HG02885 (cell line): Measurements from ENCODE around the gene GAS6.
A peak's percentile ranks its signal among the peaks of the same experiment; 100 is the strongest.
"Not testable (repeated sequence)": the region's sequence is repeated elsewhere in the genome, so short reads cannot be mapped to it uniquely, and the experiment has no call there.

Experiments used
- ATAC-seq: cut with Tn5 transposase; IDR thresholded peaks from one replicate; pipeline ENCODE4 v1.9.1; 2021; ENCODE audit warnings: mild to moderate bottlenecking; ENCODE audit not compliant: unreplicated experiment, poor library complexity

GAS6 gene

GRCh38 chr13:113863524-113864272 lies at the start of gene GAS6:
GAS6 (minus strand) TSS chr13:113864076; CDS start chr13:113863920, 156 bp downstream.
- peak; percentile 34 for ATAC-seq

DNA sequence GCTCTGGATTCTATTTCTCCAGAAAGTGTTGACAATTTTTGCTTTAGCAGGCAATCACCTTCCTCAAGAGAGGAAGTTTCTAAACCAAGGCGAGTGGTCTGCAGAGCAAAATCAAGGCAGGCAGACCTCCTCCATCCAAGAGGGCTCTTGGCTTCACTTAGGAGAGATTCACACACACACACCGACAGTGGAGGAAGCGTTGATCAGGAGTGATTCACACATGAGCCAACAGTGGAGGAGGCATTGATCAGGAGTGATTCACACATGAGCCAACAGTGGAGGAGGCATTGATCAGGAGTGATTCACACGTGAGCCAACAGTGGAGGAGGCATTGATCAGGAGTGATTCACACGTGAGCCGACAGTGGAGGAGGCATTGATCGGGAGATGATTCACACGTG lies 49.5 kb upstream of the GAS6 start:
- not testable (repeated sequence) for ATAC-seq

DNA sequence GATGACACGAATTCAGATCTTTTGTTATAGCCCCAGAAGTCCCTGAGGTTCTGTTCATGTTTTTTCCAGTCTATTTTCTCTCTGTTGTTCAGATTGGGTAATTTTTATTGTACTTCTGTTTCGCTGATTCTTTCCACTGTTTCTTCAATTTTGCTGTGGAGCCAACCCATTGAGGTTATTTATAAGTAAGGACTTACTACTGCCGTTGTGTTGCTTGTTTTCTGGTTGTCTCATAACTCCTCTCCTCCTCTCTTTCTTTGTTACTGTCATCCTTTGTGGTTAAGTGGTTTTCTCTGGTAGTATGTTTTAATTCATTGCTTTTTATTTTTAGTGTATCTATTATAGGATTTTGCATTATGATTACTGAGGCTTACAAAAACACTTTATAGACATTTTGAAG lies 48.7 kb upstream of the GAS6 start:
- ATAC-seq, result no peak

GRCh38 chr13:113907635-113908617 lies 44.0 kb upstream of the GAS6 start:
- ATAC-seq, result no peak

GRCh38 chr13:113906571-113906970 lies 42.7 kb upstream of the GAS6 start:
- no peak for ATAC-seq

DNA sequence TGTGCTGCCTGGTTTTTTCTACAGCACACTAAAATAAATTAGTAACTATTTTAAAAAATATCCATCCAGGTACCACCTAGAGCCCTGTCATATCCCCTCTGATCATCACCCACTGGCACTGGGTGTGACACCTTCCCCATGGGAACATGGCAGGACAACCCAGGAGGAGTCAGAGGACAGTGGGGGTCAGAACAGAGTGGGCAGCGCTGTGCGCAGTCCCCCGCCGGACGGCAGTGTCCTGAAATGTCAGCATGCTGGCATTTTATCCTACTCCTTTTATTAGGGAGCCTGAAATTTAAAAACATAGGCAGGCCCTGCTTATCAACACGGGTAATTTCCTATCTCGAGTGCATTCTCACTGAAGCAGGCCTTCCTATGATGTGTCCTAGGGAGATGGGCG lies 42.1 kb upstream of the GAS6 start:
- ATAC-seq, result no peak

- no peak for ATAC-seq
These were observed 41.1 kb upstream of the GAS6 start for GRCh38 chr13:113905018-113905417.

- no peak for ATAC-seq
These were observed 40.5 kb upstream of the GAS6 start for GRCh38 chr13:113904411-113904810.

GRCh38 chr13:113903912-113904311 lies 40.0 kb upstream of the GAS6 start:
- no peak for ATAC-seq

DNA sequence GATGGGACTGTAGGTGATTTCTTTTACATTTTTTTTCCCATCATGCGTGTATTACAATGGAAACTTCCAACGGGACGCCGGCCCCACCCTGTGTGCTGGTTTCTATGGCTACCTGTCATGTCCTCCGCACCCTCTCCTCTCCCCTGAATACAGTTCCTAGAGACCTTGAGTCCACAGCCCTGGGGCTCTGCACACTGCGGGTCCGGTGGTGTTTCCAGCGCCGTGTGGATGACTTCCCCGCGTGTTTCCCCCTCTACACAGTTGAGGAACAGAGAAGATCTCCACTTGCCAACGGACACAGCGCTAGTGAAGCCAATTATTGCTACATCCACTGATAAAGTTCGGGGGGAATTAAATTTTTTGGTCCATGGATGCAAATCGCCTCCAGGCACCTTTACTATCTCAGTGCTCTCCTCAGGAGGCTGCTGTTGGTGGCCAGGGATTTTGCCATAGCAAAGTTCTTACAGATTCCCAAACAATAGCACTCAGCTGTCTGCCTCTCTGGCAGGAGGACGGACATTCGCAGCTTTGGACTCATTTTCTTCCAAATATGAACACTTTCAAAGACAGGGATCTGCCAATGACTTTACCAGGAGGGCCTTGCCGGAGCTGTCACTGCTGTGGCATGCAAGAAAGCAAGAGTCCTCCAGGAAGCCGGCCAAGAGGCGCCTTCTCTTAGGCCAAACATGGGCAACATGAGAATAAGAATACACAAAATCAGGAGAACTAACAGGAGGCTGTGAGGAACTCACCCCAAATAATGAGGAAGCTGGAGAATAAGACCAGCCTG lies 39.3 kb upstream of the GAS6 start:
- ATAC-seq, result no peak

- ATAC-seq, result no peak
These were observed 38.6 kb upstream of the GAS6 start for GRCh38 chr13:113902481-113902880.

DNA sequence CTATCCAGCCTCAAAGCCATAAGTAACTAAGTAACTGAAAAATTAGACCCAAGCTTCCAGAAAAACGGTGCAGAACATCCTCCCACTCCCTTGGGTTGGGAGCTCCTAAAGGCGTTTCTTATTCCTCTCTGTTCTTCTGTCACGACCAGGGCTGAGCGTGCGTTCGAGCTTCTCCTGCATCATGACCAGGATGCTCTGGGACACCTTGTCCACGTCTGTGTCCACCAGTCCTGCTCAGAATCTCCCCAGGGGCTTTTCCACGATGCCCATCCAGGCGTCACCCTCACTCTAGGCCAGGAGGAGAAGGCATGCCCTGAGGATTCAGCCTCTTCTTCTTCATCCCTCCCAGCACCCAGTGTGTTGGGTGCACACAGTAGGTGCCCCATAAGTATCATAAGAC lies 37.8 kb upstream of the GAS6 start:
- no peak for ATAC-seq

- ATAC-seq, result no peak
These were observed 37.4 kb upstream of the GAS6 start for GRCh38 chr13:113901231-113901630.

GRCh38 chr13:113900646-113901045 lies 36.8 kb upstream of the GAS6 start:
- ATAC-seq, result no peak

DNA sequence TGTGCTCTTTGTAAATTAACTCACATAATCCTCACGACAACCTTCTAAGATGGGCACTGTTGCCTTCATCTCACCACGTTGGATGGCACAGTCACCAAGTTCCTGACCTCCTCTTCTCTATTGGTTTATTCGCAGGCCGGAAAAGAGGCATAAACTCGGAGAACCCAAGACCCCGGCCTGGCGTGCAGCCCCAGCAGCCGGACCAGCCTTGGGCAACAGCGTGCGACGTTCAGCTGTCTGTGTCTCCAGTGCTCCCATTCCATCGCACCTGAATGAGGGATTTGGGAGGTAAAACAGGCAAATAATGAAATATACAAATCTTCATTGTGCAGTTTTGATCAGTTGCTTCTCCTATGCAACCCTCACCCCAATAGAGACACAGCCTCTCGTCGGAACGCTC lies 34.5 kb upstream of the GAS6 start:
- ATAC-seq, result no peak

DNA sequence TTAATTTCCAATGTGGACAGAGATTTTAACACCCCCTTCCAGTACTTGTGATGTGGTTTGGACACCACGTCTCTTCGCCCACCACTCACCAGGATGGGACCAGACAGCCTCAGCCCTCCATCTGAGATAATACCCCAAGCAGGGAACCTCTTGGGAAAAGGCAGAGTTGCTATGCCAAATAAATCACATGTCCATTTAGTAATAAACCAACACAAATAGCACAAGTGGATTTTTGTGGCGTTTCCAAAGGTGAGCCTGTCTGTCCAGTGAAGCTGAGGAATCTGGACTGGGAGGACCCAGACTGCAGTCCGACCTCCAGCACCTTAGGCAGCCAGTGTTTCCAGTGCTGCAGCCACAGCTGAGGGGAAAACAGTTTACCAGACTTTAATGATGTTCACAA lies 34.1 kb upstream of the GAS6 start:
- ATAC-seq, result no peak

DNA sequence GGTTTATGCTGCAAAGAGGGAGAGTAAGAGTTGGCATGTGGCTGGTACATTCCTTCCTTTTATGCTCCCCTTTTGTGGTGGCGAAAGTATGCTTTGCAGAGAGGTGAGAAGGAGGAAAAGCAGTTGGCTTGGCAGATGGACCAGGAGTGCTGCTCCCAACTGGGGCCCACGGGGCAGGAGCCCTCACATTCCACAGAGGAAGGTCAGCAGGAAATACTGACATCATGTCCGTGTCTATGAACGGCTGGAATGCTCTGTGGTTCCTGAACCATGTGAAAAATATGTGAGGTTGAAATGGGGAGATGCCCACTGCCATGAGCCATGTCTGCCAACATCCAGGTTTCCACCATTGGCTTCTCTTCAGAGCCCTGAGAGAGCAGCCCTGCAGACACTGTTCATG lies 33.3 kb upstream of the GAS6 start:
- no peak for ATAC-seq

GRCh38 chr13:113895436-113895835 lies 31.6 kb upstream of the GAS6 start:
- no peak for ATAC-seq

DNA sequence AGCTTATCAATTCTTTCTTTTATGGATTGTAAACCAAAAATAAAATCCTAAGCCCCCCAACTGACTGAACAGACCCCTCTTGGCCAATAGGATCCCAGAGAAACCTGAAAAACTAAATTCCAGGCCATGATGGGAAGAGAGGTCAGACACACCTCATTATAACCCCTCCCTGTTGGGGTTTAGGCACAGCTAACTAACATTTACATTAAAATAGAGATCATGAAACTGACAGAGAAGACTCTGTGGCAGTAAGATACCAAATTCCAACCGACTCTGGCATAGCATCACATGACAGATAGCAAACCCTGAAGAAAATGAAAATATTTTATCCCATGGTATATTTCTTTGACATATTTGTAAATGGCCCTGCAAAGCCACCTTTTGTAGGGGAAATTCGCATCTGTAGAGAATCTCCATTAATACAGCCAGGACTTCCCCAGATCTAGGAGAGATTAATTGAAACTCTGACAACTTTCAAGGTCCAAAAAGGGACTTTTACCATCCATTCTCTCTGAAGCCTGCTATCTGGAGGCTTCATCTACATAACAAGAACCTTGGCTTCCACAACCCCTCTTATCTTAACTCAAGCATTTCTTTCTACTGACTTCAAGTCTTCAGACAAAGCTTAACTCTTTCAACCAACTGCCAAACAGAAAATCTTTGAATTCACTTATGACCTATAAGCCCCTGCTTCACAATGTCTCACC lies 27.1 kb upstream of the GAS6 start:
- ATAC-seq, result no peak

DNA sequence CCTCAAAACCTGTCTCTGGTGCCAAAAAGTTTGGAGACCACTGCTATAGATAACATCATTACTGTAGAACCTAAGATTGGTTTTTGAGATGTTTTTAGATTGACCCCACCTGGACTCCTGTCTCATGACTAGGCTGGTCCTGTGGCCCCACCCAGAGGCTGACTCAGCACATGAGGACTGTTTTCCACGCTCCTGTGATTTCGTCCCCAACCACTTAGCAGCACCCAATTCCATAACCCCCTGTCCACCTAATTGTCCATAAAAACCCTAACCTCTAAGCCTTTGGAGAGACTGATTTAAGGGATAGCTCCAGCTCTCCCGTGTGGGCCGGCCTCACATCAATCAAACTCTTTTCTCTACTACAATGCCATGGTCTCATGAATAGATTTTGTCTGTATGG lies 25.6 kb upstream of the GAS6 start:
- ATAC-seq, result no peak
